22Rv1 (cell line): ENCODE measurements around the gene ZNF134.
A peak's percentile ranks its signal among the peaks of the same experiment; 100 is the strongest.

Experiments used
- H3K27ac ChIP-seq: fragments of 450-650 bp; 2 replicates; pipeline ENCODE4 v1.5.1; 2017
- CTCF ChIP-seq: fragments of 450-650 bp; IDR thresholded peaks from 2 replicates; pipeline ENCODE4 v1.5.1; 2017; ENCODE audit warnings: mild to moderate bottlenecking
- ZFX ChIP-seq: fragments of 450-650 bp; IDR thresholded peaks from 2 replicates; pipeline ENCODE4 v1.6.1; 2017; ENCODE audit warnings: antibody characterized with exemption, borderline replicate concordance

Gene ZNF134

GRCh38 chr19:57583104-57583520, 30.9 kb upstream of the ZNF134 start:
- no peak for TF ChIP-seq ZFX
- no peak for TF ChIP-seq CTCF
- H3K27ac ChIP-seq = no peak overlapping the region

- no peak within 1 kb of the TSS for H3K27ac ChIP-seq
These were observed 30.3 kb upstream of the ZNF134 start, which contains the start of gene ZIK1 for GRCh38 chr19:57583521-57584416. Gene ZIK1 (plus strand): TSS chr19:57584145. CDS start chr19:57584357, 212 bp downstream.

GRCh38 chr19:57587529-57587928, 26.5 kb upstream of the ZNF134 start:
- no peak overlapping the region for H3K27ac ChIP-seq

More at GRCh38 chr19:57583521-57584416, 30.3 kb upstream of the ZNF134 start, which contains the start of gene ZIK1:
- no peak for TF ChIP-seq ZFX
- TF ChIP-seq CTCF = no peak

GRCh38 chr19:57599377-57599760, 14.7 kb upstream of the ZNF134 start:
- H3K27ac ChIP-seq = peak overlapping the region; percentile 60
- TF ChIP-seq ZFX (no peak), CTCF (no peak)

More at GRCh38 chr19:57587529-57587928, 26.5 kb upstream of the ZNF134 start:
- TF ChIP-seq CTCF (no peak), ZFX (no peak)

GRCh38 chr19:57599761-57600383, 14.2 kb upstream of the ZNF134 start, which contains the start of gene ZNF530:
Gene ZNF530 (plus strand): TSS chr19:57599885. CDS start chr19:57604346, 4,461 bp downstream.
- peak within 1 kb of the TSS; percentile 60 for H3K27ac ChIP-seq
- TF ChIP-seq CTCF = no peak
- TF ChIP-seq ZFX = no peak

GRCh38 chr19:57606931-57607330, 7.1 kb upstream of the ZNF134 start:
- TF ChIP-seq ZFX (no peak), CTCF (no peak)
- no peak overlapping the region for H3K27ac ChIP-seq
